Heart left ventricle (tissue), 13 donors: ENCODE measurements around the gene EIF4E1B.

ENCODE experiments used
- CTCF ChIP-seq, 12 donors: fragments of 200-600 bp; sonication (generic) in 4 of 12; IDR thresholded peaks; one replicate each; pipeline versions ENCODE4 v1.5.0 to v1.8.0; 2018 to 2022; ENCODE audit warnings: antibody characterized with exemption in 12 of 12, mild to moderate bottlenecking in 5 of 12
- POLR2A ChIP-seq, 2 donors: fragments of 450-650 bp; IDR thresholded peaks; one replicate each; pipeline ENCODE4 v1.6.1; 2017; ENCODE audit warnings: antibody characterized with exemption in 2 of 2, mild to moderate bottlenecking in 2 of 2, moderate library complexity in 2 of 2
- donor health status: ischemic (EF 13 %, LVEDD 7.1; RV severe dilation, severe dysfunction).
- donor health status: DM: no; HTN: yes; CAD: no.
- donor health status: DM: no; HTN: no; CAD: no.
- donor health status: ischemic (EF 25% LVEDD 6.9; RV normal size, moderate dysfunction).
- donor health status: ischemic (EF 25% LVEDD 5.7; RV mildly dilated, moderate dysfunction).
- donor health status: ischemic (EF 35%, LVEDD 5.7; RV mildly dilated, moderate dysfunction).
- donor health status: nonischemic (EF 11% LVEDD 7.7; RV severe dilation, severe dysfunction).
- donor health status: DM: yes; HTN: yes; CAD: no.
- donor health status: PGD.
- donor health status: ischemic (EF 29% LVEDD 5.4; RV normal size, mild dysfunction).
- donor health status: nonischemic (EF 23%, LVEDD 6.1; RV moderate dilation, normal function).

GRCh38 chr5:176581361-176581760 is 49.1 kb upstream of the EIF4E1B start:
- TF ChIP-seq CTCF (IDR thresholded peaks at IDR 0.05) (no peak), POLR2A (IDR thresholded peaks at IDR 0.05) (no peak)
